NCI-H510A (cell line): ENCODE results near the gene ADPRHL1.

Source experiments
- DNase-seq: peaks from one replicate; lab custom pipeline; 2025; lab: John Stamatoyannopoulos, UW

Gene ADPRHL1

DNA sequence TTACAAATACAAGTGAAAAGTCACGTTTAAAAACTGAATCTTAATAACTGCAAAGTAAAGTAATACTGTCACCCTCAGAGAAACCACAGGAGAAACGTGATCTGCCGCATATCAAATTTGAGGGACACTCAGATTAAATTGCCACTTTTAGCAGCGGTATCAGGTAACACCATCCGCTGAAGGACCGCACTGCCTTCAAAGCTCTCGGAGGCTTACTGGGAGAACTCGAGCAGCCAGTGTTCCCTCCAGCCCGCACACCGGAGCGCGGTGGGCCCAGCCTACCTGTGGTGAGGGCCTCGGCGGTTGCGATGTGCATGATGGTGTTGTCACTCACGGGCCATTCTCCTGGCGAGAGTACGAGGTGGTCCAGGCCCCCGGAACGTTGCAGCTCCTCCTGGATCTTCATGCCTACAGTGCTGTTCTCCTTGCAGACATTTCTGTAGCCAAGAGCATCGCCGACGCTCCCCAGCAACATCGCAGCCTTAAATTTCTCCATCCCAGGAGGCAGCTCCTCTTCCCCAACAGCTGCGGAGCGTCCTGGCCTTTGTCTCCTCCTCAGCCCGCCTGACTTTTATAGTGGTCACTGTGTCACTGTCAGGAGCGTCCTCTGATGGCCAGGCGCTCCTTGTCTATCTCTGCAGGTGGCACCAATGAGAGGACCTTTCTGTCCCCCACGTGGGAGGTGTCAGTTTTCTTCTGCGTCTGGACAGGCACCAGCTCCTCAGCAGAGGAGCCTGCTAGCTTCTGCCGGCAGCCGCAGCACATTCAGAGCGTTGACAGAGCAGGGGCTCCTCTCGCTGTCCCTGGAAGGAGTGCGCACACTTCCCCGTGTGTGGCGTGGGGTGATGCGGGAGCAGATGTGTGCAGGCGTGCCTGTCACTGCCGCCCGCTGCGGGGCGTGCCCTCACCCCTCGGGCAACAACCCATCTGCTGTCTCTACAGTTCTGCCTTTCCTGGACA is at the start of gene ADPRHL1:
Gene ADPRHL1 (minus strand): TSS at position 547 of the 960 bp plus-strand sequence. CDS start 51 bp downstream, at position 496.
- DNase-seq: no peak

DNA sequence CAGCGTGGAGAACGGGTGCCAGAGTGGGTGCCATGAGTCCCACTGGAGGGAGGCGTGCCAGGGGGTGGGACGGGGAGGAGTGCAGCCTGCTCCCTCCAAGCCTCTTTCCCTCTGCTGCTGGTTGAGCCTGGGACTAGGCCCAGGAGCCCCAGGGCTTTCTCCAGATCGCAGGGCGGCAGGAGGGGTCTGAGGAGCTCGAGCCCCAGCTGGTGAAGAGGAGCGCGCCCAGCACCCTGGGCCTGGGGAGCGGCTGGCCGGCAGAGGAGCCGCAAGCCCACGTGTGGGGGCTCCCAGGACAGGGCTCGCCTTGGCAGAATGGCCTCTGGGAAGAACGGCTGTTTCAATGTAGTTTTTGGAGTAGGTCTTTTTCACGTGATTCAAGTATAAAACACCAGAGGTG is 49.4 kb upstream of the ADPRHL1 start:
- DNase-seq: no peak

DNA sequence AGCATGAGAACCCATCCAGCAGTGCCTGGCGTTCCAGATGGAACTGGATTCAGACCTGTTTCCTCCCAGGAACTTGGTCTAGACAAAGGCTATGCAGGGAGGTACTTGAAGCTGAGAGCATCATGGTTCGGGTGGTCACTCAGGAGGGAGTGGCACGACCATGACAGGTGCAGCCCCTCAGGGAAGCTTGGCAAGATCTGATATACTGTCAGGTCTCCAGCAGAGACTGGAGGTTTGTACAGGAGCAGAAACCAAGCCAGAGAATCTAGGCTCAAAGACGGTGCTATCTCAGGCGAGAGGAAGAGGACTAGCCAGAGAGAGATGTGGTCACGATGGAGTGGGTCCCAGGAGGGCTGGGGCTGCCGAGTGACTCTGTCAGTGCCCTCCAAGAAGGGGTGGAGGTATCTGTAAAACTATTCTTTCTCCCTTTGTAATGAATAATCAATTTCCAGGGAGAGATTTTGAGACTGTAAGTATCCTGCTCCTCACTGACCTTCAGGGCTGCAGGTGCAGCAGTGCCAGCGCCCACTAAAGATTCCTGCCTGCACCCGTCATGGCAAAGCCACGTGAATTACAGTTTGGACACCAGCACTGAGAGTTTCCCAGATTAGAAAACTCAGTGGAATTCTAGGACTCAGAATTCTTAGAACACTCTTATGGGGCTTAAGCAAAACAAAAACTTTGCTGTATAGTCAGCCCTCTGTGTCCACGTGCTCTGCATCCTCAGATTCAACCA is 47.4 kb upstream of the ADPRHL1 start:
- no peak for DNase-seq

GRCh38 chr13:113499936-113500335 is 46.6 kb upstream of the ADPRHL1 start:
- no peak for DNase-seq

GRCh38 chr13:113498905-113499304 is 45.6 kb upstream of the ADPRHL1 start:
- no peak for DNase-seq

GRCh38 chr13:113497217-113497616 is 43.9 kb upstream of the ADPRHL1 start:
- DNase-seq: no peak

DNA sequence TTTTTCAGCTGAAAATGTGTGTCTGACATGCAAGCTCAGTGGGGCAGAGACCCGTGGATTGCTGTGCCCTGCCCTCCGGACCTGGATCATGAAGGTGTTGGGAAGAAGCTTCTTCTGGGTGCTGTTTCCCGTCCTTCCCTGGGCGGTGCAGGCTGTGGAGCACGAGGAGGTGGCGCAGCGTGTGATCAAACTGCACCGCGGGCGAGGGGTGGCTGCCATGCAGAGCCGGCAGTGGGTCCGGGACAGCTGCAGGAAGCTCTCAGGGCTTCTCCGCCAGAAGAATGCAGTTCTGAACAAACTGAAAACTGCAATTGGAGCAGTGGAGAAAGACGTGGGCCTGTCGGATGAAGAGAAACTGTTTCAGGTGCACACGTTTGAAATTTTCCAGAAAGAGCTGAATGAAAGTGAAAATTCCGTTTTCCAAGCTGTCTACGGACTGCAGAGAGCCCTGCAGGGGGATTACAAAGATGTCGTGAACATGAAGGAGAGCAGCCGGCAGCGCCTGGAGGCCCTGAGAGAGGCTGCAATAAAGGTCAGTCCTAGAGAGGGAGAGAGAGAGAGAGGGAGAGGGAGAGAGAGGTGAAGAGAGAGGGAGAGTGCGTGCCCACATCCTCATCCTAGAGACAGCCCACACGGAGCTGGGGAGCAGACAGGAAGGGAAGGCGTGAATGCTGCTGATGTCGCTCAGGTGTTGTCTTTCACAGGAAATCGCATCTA is 42.4 kb upstream of the ADPRHL1 start:
- DNase-seq: peak; percentile 27

DNA sequence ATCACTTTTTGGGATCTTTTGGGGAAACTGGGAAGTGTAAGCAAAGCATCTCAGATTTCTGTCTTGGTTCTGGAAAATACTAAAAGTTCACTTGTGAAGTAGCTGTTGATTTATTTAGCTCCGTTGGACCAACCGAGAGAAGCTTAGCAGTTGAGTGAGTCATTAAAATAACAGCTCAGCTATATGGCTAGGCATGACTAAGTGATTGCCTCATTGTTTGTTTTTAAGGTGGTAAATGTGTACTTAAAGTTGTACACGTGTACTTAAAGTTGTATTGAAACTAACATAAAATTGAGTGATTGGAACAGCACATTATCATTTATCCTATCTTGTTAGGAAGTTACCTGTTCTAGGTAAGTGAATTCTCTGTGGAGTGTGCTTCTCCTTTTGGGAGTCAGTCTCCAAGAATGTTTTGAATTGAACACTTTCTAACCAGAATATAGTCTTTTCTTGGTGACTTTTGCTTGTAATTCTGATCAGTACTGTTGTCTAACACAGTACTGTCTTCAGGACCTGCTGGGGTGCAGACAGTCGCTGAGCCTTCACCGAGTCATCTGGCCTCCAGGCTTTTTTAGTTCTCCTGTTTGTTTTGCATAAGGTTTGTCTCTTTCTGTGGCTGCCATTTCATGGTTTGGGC is 40.1 kb upstream of the ADPRHL1 start:
- peak; percentile 30 for DNase-seq

DNA sequence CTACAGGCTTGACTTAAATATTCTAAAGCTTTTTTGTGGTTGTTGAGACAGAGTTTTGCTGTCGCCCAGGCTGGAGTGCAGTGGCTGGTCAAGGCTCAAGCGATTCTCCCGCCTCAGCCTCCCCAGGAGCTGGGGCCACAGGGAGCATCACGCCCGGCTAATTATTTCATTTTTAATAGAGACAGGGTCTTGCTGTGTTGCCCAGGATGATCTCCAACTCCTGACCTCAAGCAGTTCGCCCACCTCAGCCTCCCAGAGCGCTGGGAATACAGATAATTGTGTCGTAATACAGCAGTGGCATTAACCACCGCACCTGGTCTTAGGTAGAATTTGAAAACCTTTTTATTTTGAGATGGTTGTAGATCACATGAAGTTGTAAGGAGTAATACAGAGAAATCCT is 38.7 kb upstream of the ADPRHL1 start:
- DNase-seq: no peak

DNA sequence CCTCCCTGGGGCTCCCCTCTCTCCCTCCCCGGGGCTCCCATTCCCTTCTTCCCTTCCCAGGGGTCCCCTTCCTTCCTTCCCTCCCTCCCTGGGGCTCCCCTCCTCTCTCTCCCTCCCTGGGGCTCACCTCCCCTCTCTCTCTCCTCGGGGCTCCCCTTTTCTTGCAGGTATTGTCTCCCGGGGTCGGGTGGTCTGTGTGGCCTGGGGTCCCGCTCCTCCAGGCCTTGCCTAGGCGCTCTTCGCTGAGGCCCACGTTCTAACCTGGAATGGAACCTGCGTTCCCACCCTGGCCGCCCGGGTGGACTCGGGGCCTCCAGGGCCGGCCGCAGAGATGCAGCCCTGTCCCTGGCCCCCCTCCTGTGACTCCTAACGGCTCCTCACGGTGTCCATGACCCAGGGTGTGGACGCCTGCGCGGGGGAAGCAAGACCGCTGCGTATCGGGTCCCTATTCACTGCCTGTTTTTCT is 38.2 kb upstream of the ADPRHL1 start:
- no peak for DNase-seq

GRCh38 chr13:113490496-113491417 is 37.5 kb upstream of the ADPRHL1 start, which contains the start of gene DCUN1D2:
Gene DCUN1D2, minus strand, starts transcription at chr13:113490711. Its CDS starts 42 bp downstream, at chr13:113490669.
- peak; percentile 60 for DNase-seq

GRCh38 chr13:113489549-113490495 is 36.5 kb upstream of the ADPRHL1 start:
- DNase-seq: no peak

DNA sequence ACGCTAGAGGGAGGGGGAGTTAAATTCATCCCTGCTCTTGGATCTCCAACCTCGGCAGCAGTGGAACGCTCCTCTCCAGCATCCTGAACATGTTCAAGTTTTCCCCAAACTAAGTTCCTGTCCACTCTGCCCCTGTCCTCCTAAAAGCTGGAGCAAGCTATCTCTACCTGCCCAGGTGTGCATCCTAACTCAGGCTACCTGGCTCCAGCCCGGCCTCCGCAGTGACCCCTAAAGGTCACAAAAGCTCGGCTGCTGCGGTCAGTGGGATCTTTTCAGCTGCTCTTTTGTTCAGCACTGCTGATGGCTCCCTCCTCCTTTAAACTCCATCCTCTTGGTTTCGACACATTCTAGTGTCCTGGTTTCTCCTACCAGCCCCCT is 35.9 kb upstream of the ADPRHL1 start:
- DNase-seq: no peak

- no peak for DNase-seq
These were observed 35.0 kb upstream of the ADPRHL1 start for GRCh38 chr13:113488283-113488682.

DNA sequence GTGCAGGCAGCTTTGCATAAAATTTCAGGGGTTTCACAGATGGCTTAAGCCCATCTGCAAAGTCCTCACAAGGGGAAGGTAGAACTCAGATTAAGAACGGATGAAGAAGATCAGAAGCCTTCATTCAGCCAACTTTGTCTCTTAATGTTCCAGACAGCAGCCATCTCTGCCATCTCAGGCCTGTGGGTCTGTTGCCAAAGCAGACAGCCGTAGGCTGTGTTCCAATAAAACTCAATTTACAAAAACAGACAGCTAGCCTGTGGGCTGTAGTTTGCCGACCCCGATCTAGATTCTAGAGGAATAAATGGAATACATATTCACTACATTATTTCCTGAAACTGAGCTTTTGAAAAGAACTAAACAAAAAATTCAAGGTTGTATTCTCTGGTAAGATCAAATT is 33.4 kb upstream of the ADPRHL1 start:
- no peak for DNase-seq

DNA sequence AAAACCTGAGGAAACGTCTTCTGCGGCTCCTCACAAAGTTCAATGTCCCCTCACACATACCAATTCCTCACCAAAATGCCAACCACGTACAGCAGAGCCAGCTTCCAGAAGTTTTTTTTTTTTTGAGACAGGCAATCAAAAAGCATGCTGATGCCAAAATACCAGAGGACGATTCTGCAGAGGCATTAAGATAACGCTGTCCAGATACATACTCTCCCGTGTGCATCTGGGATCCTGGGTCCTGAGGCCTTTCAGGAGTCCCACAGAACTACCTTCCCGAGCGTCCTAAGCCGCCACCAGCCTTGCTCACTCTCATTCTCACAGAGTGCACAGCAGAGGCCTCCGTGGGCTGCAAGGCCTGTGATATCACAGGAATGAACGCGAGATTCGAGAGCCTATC is 32.3 kb upstream of the ADPRHL1 start:
- DNase-seq: no peak

DNA sequence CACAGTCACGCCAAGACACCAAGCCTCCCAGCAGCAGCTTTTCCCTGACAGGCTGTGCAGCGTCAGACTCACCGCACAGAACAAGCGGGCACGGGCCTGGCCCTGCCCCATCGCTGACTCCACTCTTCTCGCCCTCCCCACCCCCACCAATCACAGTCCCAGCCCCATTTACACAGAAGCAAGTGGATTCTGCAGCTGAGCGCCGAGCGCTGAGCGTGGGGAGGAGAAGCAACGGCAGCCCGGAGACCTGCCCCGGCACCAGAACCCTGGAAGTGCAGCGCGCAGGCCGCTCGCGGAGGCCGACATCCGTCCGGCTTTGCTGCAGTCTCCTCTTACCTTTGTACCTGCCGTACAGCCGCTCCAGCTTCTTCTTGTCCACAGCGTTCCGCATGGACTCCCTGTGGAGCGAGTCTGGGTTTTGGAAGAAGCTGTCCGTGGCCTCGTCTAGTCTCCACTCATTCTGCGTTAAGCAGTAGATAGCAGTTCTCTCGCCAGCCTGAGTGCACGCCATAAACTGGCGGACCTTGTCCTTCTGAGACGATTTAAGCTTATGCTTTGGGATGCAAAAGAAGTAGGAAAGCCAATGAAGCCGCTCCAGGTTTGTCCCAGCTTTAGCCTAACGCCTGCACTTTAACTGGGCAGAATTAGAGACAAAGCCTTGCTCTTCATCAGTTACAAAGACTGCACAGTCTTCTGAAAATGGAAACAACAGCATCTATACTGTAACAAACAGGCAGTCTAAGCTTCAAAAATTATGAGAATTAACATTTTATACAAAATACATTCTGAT is 30.4 kb upstream of the ADPRHL1 start:
- no peak for DNase-seq

- DNase-seq: no peak
These were observed 29.8 kb upstream of the ADPRHL1 start for GRCh38 chr13:113483081-113483480.

- no peak for DNase-seq
These were observed 25.9 kb upstream of the ADPRHL1 start for GRCh38 chr13:113479179-113479578.
